H1 (cell line): ENCODE data around the gene BBLN. TPM values are rescaled to one million over a fixed set of nuclear protein-coding genes. Genes with fewer than 3 reads are reported as not detected.
A peak's percentile ranks its signal among the peaks of the same experiment; 100 is the strongest.
"Not testable (repeated sequence)": the region's sequence is repeated elsewhere in the genome, so short reads cannot be mapped to it uniquely, and the experiment has no call there.

Source experiments
- CTCF ChIA-PET: fragments of 300-600 bp; sonication (Branson Sonifier 250); formaldehyde crosslinking; loops from one replicate; lab custom pipeline; 2021; ENCODE audit not compliant: partially characterized antibody; lab: Charles Lee
- POLR2A ChIA-PET: fragments of 300-600 bp; sonication (Branson Sonifier 250); formaldehyde crosslinking; loops from one replicate; lab custom pipeline; 2021; ENCODE audit warnings: inconsistent platforms; ENCODE audit not compliant: partially characterized antibody; lab: Charles Lee
- DNase-seq, 2 experiments: peaks; one replicate each; pipeline versions ENCODE4 v3.0.0 to v3.0.0-alpha.2; 2010 to 2022; ENCODE audit warnings: low spot score in 2 of 2, low read depth in 1 of 2, mixed read lengths in 1 of 2
- FAIRE-seq: peaks from 2 replicates; lab custom pipeline; 2011; peaks lifted over from hg19 to GRCh38; lab: Jason Lieb, UNC
- H2AFZ ChIP-seq: 2 replicates; pipeline ENCODE4 v1.8.1; 2012; ENCODE audit warnings: low read length, inconsistent platforms
- H2AK5ac ChIP-seq: 2 replicates; pipeline ENCODE4 v1.6.1; 2013; ENCODE audit warnings: low read depth, low read length
- H2BK120ac ChIP-seq: replicated peaks from 2 replicates; pipeline ENCODE3; 2013; ENCODE audit warnings: low read depth, low read length, inconsistent platforms
- H2BK12ac ChIP-seq: 2 replicates; pipeline ENCODE4 v1.6.1; 2013; ENCODE audit warnings: low read depth, low read length
- H2BK15ac ChIP-seq: 2 replicates; pipeline ENCODE4 v1.6.1; 2013; ENCODE audit warnings: low read length
- H2BK20ac ChIP-seq: 2 replicates; pipeline ENCODE4 v1.6.1; 2013; ENCODE audit warnings: low read length
- H2BK5ac ChIP-seq: 2 replicates; pipeline ENCODE4 v1.6.1; 2013; ENCODE audit warnings: low read depth, low read length
- H3K14ac ChIP-seq: 2 replicates; pipeline ENCODE4 v1.6.1; 2013; ENCODE audit warnings: inconsistent platforms; ENCODE audit not compliant: insufficient read length
- H3K18ac ChIP-seq: 2 replicates; pipeline ENCODE4 v1.6.1; 2013; ENCODE audit warnings: low read length; ENCODE audit errors: extremely low read depth
- H3K23ac ChIP-seq: 2 replicates; pipeline ENCODE4 v1.6.1; 2013; ENCODE audit warnings: inconsistent platforms; ENCODE audit not compliant: insufficient read length
- H3K23me2 ChIP-seq: 2 replicates; pipeline ENCODE4 v1.6.1; 2013; ENCODE audit warnings: low read depth, low read length
- H3K27ac ChIP-seq: 2 replicates; pipeline ENCODE4 v1.6.1; 2011; ENCODE audit warnings: low read depth, low read length, inconsistent platforms
- H3K27me3 ChIP-seq, 4 experiments: replicated peaks in 1 of 4; 1 replicate in 1 of 4; 2 replicates in 3 of 4; pipeline versions ENCODE4 v1.6.1 to v1.8.1; 2011 to 2013; ENCODE audit warnings: low read length in 3 of 4, mild to moderate bottlenecking in 3 of 4, inconsistent platforms in 2 of 4, mixed read lengths in 2 of 4, moderate library complexity in 1 of 4; ENCODE audit not compliant: control insufficient read depth in 3 of 4, insufficient read depth in 3 of 4; ENCODE audit errors: extremely low read depth in 1 of 4
- H3K36me3 ChIP-seq, 4 experiments: 2 replicates each; pipeline versions ENCODE4 v1.6.1 to v1.8.1; 2011 to 2013; ENCODE audit warnings: mild to moderate bottlenecking in 4 of 4, low read length in 3 of 4, moderate library complexity in 2 of 4, control low read depth in 1 of 4, inconsistent platforms in 1 of 4; ENCODE audit not compliant: insufficient read depth in 4 of 4, control insufficient read depth in 2 of 4
- H3K4ac ChIP-seq: replicated peaks from 2 replicates; pipeline ENCODE3; 2013; ENCODE audit warnings: low read length, low read depth, mixed read lengths, inconsistent platforms; ENCODE audit not compliant: insufficient read length
- H3K4me1 ChIP-seq, 4 experiments: replicated peaks in 1 of 4; 1 replicate in 1 of 4; 2 replicates in 3 of 4; pipeline versions ENCODE4 v1.6.1 to v1.8.1; 2011 to 2013; ENCODE audit warnings: low read length in 3 of 4, inconsistent platforms in 2 of 4, mixed read lengths in 1 of 4; ENCODE audit not compliant: insufficient read depth in 4 of 4, control insufficient read depth in 3 of 4
- H3K4me2 ChIP-seq, 2 experiments: 2 replicates each; pipeline versions ENCODE4 v1.6.1 to v1.8.1; 2011 to 2013; ENCODE audit warnings: low read depth in 2 of 2, low read length in 2 of 2, control low read depth in 1 of 2, inconsistent platforms in 1 of 2, mild to moderate bottlenecking in 1 of 2; ENCODE audit not compliant: insufficient read depth in 1 of 2
- H3K4me3 ChIP-seq, 4 experiments: fragments of 200-600, 300-600 bp in 1 of 4; sonication (generic), shearing (Covaris generic), sonication (Bioruptor Twin) in 1 of 4; 2 replicates each; pipeline versions ENCODE4 v1.5.1 to v1.8.1; 2011 to 2016; ENCODE audit warnings: low read length in 4 of 4, low read depth in 3 of 4, control low read depth in 2 of 4, inconsistent platforms in 2 of 4, mild to moderate bottlenecking in 2 of 4, mixed read lengths in 1 of 4, moderate library complexity in 1 of 4; ENCODE audit not compliant: insufficient read depth in 2 of 4; ENCODE audit errors: extremely low read depth in 1 of 4
- H3K56ac ChIP-seq: replicated peaks from 2 replicates; pipeline ENCODE3; 2013; ENCODE audit warnings: low read depth, mild to moderate bottlenecking, mixed read lengths, low read length, inconsistent platforms; ENCODE audit not compliant: insufficient read length
- H3K79me1 ChIP-seq: 2 replicates; pipeline ENCODE4 v1.6.1; 2013; ENCODE audit warnings: low read depth, low read length, control low read depth
- H3K79me2 ChIP-seq, 2 experiments: 2 replicates each; pipeline versions ENCODE4 v1.6.1 to v1.8.1; 2012 to 2013; ENCODE audit warnings: low read length in 2 of 2, mild to moderate bottlenecking in 2 of 2, inconsistent platforms in 1 of 2; ENCODE audit not compliant: insufficient read depth in 2 of 2, control insufficient read depth in 1 of 2
- H3K9ac ChIP-seq, 4 experiments: replicated peaks in 1 of 4; 1 replicate in 1 of 4; 2 replicates in 3 of 4; pipeline versions ENCODE4 v1.6.1 to v1.8.1; 2011 to 2013; ENCODE audit warnings: low read depth in 3 of 4, low read length in 3 of 4, control low read depth in 2 of 4, mild to moderate bottlenecking in 2 of 4, moderate library complexity in 2 of 4, inconsistent platforms in 1 of 4; ENCODE audit errors: extremely low read depth in 1 of 4
- H3K9me3 ChIP-seq, 2 experiments: 2 replicates each; pipeline versions ENCODE4 v1.6.1 to v1.8.1; 2012 to 2013; ENCODE audit warnings: mild to moderate bottlenecking in 2 of 2, moderate library complexity in 2 of 2, control low read depth in 1 of 2, inconsistent platforms in 1 of 2, low read depth in 1 of 2, low read length in 1 of 2, mixed read lengths in 1 of 2; ENCODE audit not compliant: insufficient read depth in 2 of 2
- H4K20me1 ChIP-seq, 2 experiments: replicated peaks in 1 of 2; 2 replicates each; pipeline versions ENCODE3 to v1.8.1; 2011 to 2013; ENCODE audit warnings: inconsistent platforms in 2 of 2, low read length in 2 of 2, mild to moderate bottlenecking in 1 of 2; ENCODE audit not compliant: insufficient read depth in 2 of 2, control insufficient read depth in 1 of 2
- H4K5ac ChIP-seq: 2 replicates; pipeline ENCODE4 v1.6.1; 2013; ENCODE audit warnings: low read length, low read depth, mixed read lengths, inconsistent platforms; ENCODE audit not compliant: insufficient read length
- H4K8ac ChIP-seq: 2 replicates; pipeline ENCODE4 v1.8.0; 2013; ENCODE audit warnings: mild to moderate bottlenecking, moderate library complexity, low read length, inconsistent platforms; ENCODE audit not compliant: insufficient read depth; ENCODE audit errors: extremely low read depth
- H4K91ac ChIP-seq: replicated peaks from 2 replicates; pipeline ENCODE3; 2013; ENCODE audit warnings: low read length, mixed read lengths, inconsistent platforms; ENCODE audit not compliant: insufficient read length
- WGBS, 2 experiments: shearing (Covaris generic) in 1 of 2; methylation state at CpG; one replicate each; pipeline versions ENCODE4 v1.1.6 to v1.1.7; 2013 to 2015; ENCODE audit warnings: low lambda C conversion rate in 2 of 2, mixed read lengths in 2 of 2, inconsistent platforms in 1 of 2, low coverage in 1 of 2, missing lambda C conversion rate in 1 of 2; ENCODE audit not compliant: insufficient replicate concordance in 2 of 2, insufficient coverage in 1 of 2, insufficient read length in 1 of 2; ENCODE audit errors: extremely low coverage in 1 of 2, missing lambda C conversion rate in 1 of 2; 5-methylcytosine and 5-hydroxymethylcytosine counted together
- polyA plus RNA-seq, 7 experiments: library from polyadenylated mRNA; depleted of rRNA in 3 of 7; stranded (reverse) in 5 of 7; unstranded in 2 of 7; fragments of >200 nt in 5 of 7; fragments of 200-250 nt in 2 of 7; gene quantifications; 1 replicate in 5 of 7; 2 replicates in 1 of 7; 4 replicates in 1 of 7; pipeline versions ENCODE4 v1.2.1 to v1.2.3, GENCODE V29; 2011 to 2013; ENCODE audit warnings: missing spikeins in 2 of 7, mixed read lengths in 2 of 7
- total RNA-seq: library from RNA; stranded (reverse); fragmentation: NEBNext Ultra II Directional; extraction: Animal tissue kit (Norgen Biotek cat#: 25700); gene quantifications from 2 replicates; pipeline ENCODE4 v1.2.1, GENCODE V29; 2021

Gene BBLN
- total and polyA plus RNA-seq, 2 of the 8 experiments (the other 6 are each of a cell fraction or from before 2014, with no cell fraction given), result 63.1 to 164 TPM

- H3K23ac ChIP-seq, H3K36me3 ChIP-seq, FAIRE-seq, H3K79me1 ChIP-seq, H4K8ac ChIP-seq, H2BK120ac ChIP-seq, H3K56ac ChIP-seq, H3K14ac ChIP-seq, POLR2A ChIA-PET, H3K27ac ChIP-seq, H3K9ac ChIP-seq, H2AFZ ChIP-seq, H4K20me1 ChIP-seq, H3K23me2 ChIP-seq, H3K4ac ChIP-seq, H3K9me3 ChIP-seq, H2BK12ac ChIP-seq, DNase-seq, H2BK15ac ChIP-seq, H2AK5ac ChIP-seq, H2BK20ac ChIP-seq, H3K4me2 ChIP-seq, H4K5ac ChIP-seq, H3K4me3 ChIP-seq, H2BK5ac ChIP-seq, H3K79me2 ChIP-seq, H3K27me3 ChIP-seq, H3K4me1 ChIP-seq, H3K18ac ChIP-seq, H4K91ac ChIP-seq: not testable (repeated sequence)
- CTCF ChIA-PET, result interaction anchor here (0.9 to 9.9 kb wide), 4 partner anchors 11 to 189 kb away, joined by 3 to 74 read pairs (median 6); partner anchors contain the start of gene LCN2
- WGBS, 2 experiments, result 92% methylated on average over 8 of the region's 8 CpGs; no CpG with 5 or more reads in 1 of the 2 experiments
Observed at GRCh38 chr9:128132139-128132538, 27.9 kb upstream of the BBLN start.

DNA sequence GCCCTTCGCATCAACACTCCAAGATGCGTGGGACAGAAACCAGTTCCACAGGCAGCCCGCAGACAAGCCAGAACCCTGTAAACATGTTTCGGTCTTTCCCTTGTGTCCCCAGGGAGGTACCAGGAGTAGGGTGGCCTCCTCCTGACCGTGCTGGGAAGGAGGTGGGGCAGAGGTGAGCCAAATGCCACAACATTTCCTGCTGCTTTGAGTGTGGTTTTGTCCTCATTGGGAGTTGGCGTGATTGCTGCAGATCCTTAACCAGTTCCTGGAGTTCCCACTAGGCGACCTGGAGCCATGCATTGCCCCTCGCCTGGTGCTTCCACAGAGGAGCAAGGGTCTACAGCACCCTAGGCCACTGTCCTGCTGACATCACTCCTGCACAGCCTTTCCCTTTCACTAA lies 24.5 kb upstream of the BBLN start:
- H3K9ac ChIP-seq, DNase-seq, H2BK20ac ChIP-seq, H3K4me3 ChIP-seq, H2BK15ac ChIP-seq, H2AK5ac ChIP-seq, H4K8ac ChIP-seq, H3K9me3 ChIP-seq, H3K4ac ChIP-seq, CTCF ChIA-PET, H3K23ac ChIP-seq, H3K23me2 ChIP-seq, H2BK5ac ChIP-seq, H3K79me2 ChIP-seq, H3K4me2 ChIP-seq, H3K36me3 ChIP-seq, H3K27ac ChIP-seq, H3K56ac ChIP-seq, H4K20me1 ChIP-seq, H2BK120ac ChIP-seq, H3K79me1 ChIP-seq, H3K27me3 ChIP-seq, H4K5ac ChIP-seq, POLR2A ChIA-PET, H4K91ac ChIP-seq, H3K4me1 ChIP-seq, H3K14ac ChIP-seq, H2AFZ ChIP-seq, H2BK12ac ChIP-seq, H3K18ac ChIP-seq: not testable (repeated sequence)
- 88% methylated on average over 8 of the region's 8 CpGs; no CpG with 5 or more reads in 1 of the 2 experiments for WGBS, 2 experiments
- FAIRE-seq, result peak; percentile 19
